B cell (primary cell): ENCODE measurements around the gene LRRC4. TPM values are rescaled to one million over a fixed set of nuclear protein-coding genes. Genes with fewer than 3 reads are reported as not detected.

Experiments used
- ATAC-seq: fragments of 200-7000 bp; cut with Tn5 transposase; one replicate; pipeline ENCODE4 v1.10.0; 2021; ENCODE audit warnings: low read depth, mild to moderate bottlenecking, moderate number of reproducible peaks, moderate library complexity
- CTCF ChIA-PET: fragments of 350-600 bp; sonication (Branson Sonifier 250); formaldehyde crosslinking; loops from one replicate; lab custom pipeline; 2021; ENCODE audit warnings: antibody characterized with exemption, inconsistent platforms; lab: Charles Lee
- POLR2A ChIA-PET: fragments of 350-600 bp; sonication (Branson Sonifier 250); formaldehyde crosslinking; loops from one replicate; lab custom pipeline; 2021; ENCODE audit warnings: antibody characterized with exemption; lab: Charles Lee
- DNase-seq: peaks from one replicate; pipeline ENCODE4 v3.0.0; 2013
- H2AFZ ChIP-seq: 2 replicates; pipeline ENCODE4 v1.6.1; 2012; ENCODE audit warnings: mild to moderate bottlenecking, low read depth, low read length; ENCODE audit not compliant: insufficient read depth, poor library complexity, severe bottlenecking
- H3K27ac ChIP-seq, 2 donors: 1 replicate in 1 of 2; 2 replicates in 1 of 2; pipeline ENCODE4 v1.5.1; 2012 to 2013; ENCODE audit warnings: low read length in 2 of 2, mild to moderate bottlenecking in 2 of 2, moderate library complexity in 1 of 2
- H3K27me3 ChIP-seq, 4 experiments: fragments of 200-600 bp in 1 of 4; sonication (generic) in 1 of 4; replicated peaks in 1 of 4; 1 replicate in 2 of 4; 2 replicates in 2 of 4; pipeline versions ENCODE4 v1.6.1 to v1.7.0; 2013 to 2016; ENCODE audit warnings: low read length in 3 of 4, mild to moderate bottlenecking in 2 of 4, mixed read lengths in 1 of 4, moderate library complexity in 1 of 4; ENCODE audit not compliant: insufficient read depth in 4 of 4, control insufficient read depth in 3 of 4; ENCODE audit errors: control extremely low read depth in 1 of 4
- H3K36me3 ChIP-seq, 2 experiments: replicated peaks in 1 of 2; 1 replicate in 1 of 2; 2 replicates in 1 of 2; pipeline versions ENCODE4 v1.6.1 to v1.7.1; 2013; ENCODE audit warnings: low read length in 1 of 2; ENCODE audit not compliant: insufficient read depth in 2 of 2, control insufficient read depth in 1 of 2; ENCODE audit errors: control extremely low read depth in 1 of 2, extremely low read depth in 1 of 2
- H3K4me1 ChIP-seq, 2 donors: fragments of 200-600 bp in 1 of 2; sonication (generic) in 1 of 2; 1 replicate in 1 of 2; 2 replicates in 1 of 2; pipeline versions ENCODE4 v1.5.1 to v1.6.1; 2013 to 2017; ENCODE audit warnings: low read length in 2 of 2; ENCODE audit not compliant: control insufficient read depth in 2 of 2, insufficient read depth in 2 of 2
- H3K4me2 ChIP-seq: replicated peaks from 2 replicates; pipeline ENCODE3; 2012; ENCODE audit warnings: mild to moderate bottlenecking, low read depth, low read length; ENCODE audit not compliant: poor library complexity, severe bottlenecking
- H3K4me3 ChIP-seq, 5 experiments: fragments of 200-600 bp in 1 of 5; sonication (generic) in 1 of 5; 1 replicate in 3 of 5; 2 replicates in 2 of 5; pipeline versions ENCODE4 v1.5.1 to v1.7.0; 2011 to 2016; ENCODE audit warnings: low read length in 4 of 5, mild to moderate bottlenecking in 4 of 5, low read depth in 2 of 5, control low read depth in 1 of 5, moderate library complexity in 1 of 5; ENCODE audit not compliant: insufficient read depth in 1 of 5; ENCODE audit errors: control extremely low read depth in 1 of 5, extremely low read depth in 1 of 5
- H3K79me2 ChIP-seq: fragments of 200-600 bp; sonication (generic); one replicate; pipeline ENCODE4 v1.6.0; 2016; ENCODE audit warnings: low read length; ENCODE audit not compliant: control insufficient read depth, insufficient read depth
- H3K9ac ChIP-seq: fragments of 200-600 bp; sonication (generic); 2 replicates; pipeline ENCODE4 v1.6.1; 2017; ENCODE audit warnings: mild to moderate bottlenecking, low read length, moderate library complexity
- H3K9me3 ChIP-seq, 3 donors: one replicate each; pipeline versions ENCODE4 v1.6.1 to v1.7.1; 2013; ENCODE audit warnings: low read length in 2 of 3; ENCODE audit not compliant: control insufficient read depth in 2 of 3, insufficient read depth in 1 of 3; ENCODE audit errors: control extremely low read depth in 1 of 3
- H4K20me1 ChIP-seq: 2 replicates; pipeline ENCODE4 v1.6.0; 2012; ENCODE audit warnings: mild to moderate bottlenecking, low read length; ENCODE audit not compliant: insufficient read depth, control insufficient read depth, poor library complexity, severe bottlenecking
- H3K27ac Mint-ChIP-seq: one replicate; pipeline ENCODE4 v1.8.0; 2021; ENCODE audit warnings: mixed read lengths
- H3K27me3 Mint-ChIP-seq: one replicate; pipeline ENCODE4 v1.8.0; 2021; ENCODE audit warnings: mixed read lengths
- H3K4me1 Mint-ChIP-seq: one replicate; pipeline ENCODE4 v1.8.0; 2021; ENCODE audit warnings: mixed read lengths
- H3K4me3 Mint-ChIP-seq: one replicate; pipeline ENCODE4 v1.8.0; 2021; ENCODE audit warnings: mixed read lengths
- H3K9me3 Mint-ChIP-seq: one replicate; pipeline ENCODE4 v1.8.0; 2022; ENCODE audit warnings: mixed read lengths; ENCODE audit not compliant: insufficient read depth
- CTCF ChIP-seq: fragments of 200-600 bp; IDR thresholded peaks from one replicate; pipeline ENCODE4 v1.8.0; 2022; ENCODE audit warnings: antibody characterized with exemption, mild to moderate bottlenecking
- EZH2 ChIP-seq: IDR thresholded peaks from 2 replicates; pipeline ENCODE4 v1.6.1; 2012; ENCODE audit warnings: borderline replicate concordance, low read depth, mild to moderate bottlenecking, moderate library complexity, low read length; ENCODE audit not compliant: insufficient read depth, poor library complexity, severe bottlenecking
- WGBS: methylation state at CpG from one replicate; pipeline ENCODE4 v1.1.5; 2013; ENCODE audit warnings: missing lambda C conversion rate; ENCODE audit not compliant: insufficient coverage; 5-methylcytosine and 5-hydroxymethylcytosine counted together
- intact Hi-C: fragments of 100-400 bp; cut with micrococcal nuclease; formaldehyde crosslinking; loops from one replicate; pipeline ENCODE4 v1.10.0; 2022
- polyA plus RNA-seq: library from polyadenylated mRNA; depleted of rRNA; stranded (reverse); fragments of >200 nt; gene quantifications from 2 replicates; pipeline ENCODE4 v1.2.3, GENCODE V29; 2012
- total RNA-seq, 2 donors: library from RNA; stranded (reverse); fragments of 120-200 nt in 1 of 2; gene quantifications; 1 replicate in 1 of 2; 2 replicates in 1 of 2; pipeline versions ENCODE4 v1.2.3 to v1.2.4, GENCODE V29; 2013 to 2022

Gene LRRC4
- total and polyA plus RNA-seq, 2 donors (not counting 1 experiment from before 2014, with no cell fraction given), result 0.98 to 1.2 TPM

DNA sequence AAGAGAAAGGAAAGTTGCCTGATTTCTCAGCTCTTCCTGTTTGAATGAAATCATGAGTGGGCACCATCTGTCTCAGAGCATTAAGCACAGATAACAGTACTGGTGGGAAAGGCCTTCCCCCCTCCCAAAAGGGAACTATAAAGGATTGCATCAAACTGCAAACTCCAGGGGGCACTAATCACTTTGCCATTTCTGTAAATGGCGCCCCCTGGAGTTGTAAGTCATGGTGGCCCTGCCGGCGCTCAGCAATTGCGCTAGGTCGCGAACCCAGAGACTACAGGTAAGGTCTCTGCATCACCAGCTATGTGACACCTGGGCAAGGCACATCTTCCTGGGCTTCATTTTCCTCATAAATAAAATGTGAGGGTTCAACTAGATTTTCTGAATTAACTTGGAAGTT is 11.1 kb downstream of the LRRC4 start:
- H3K4me2 ChIP-seq, result no peak overlapping the region
- DNase-seq (no peak), ATAC-seq (no peak)
- H4K20me1 ChIP-seq, result peaks cover 12% of the 10 kb centered on the region
- no peak for TF ChIP-seq EZH2
- no peak for TF ChIP-seq CTCF
- Mint-ChIP-seq H3K27ac (no peak overlapping the region), H3K9me3 (no peaks in the 10 kb centered on the region), H3K27me3 (no peaks in the 10 kb centered on the region), H3K4me3 (no peak overlapping the region), H3K4me1 (no peaks in the 10 kb centered on the region)
- H3K4me1 ChIP-seq, result no peaks in the 10 kb centered on the region
- WGBS, result 97% methylated on average over 6 of the region's 6 CpGs
- ChIA-PET POLR2A (no interaction called here), CTCF (interaction anchor here (0.8 kb wide), 1 partner anchor 312 kb away, joined by 4 read pairs; no protein-coding TSS in a partner anchor)
- H3K4me3 ChIP-seq, result no peak overlapping the region
- H3K27me3 ChIP-seq, result no peaks in the 10 kb centered on the region
- H3K9ac ChIP-seq, result no peak overlapping the region
- peaks cover 6 to 40% of the 10 kb centered on the region in 2 experiments for H3K36me3 ChIP-seq
- no peak overlapping the region for H2AFZ ChIP-seq
- H3K79me2 ChIP-seq, result peaks cover 3% of the 10 kb centered on the region
- no peaks in the 10 kb centered on the region for H3K9me3 ChIP-seq
- no peak overlapping the region for H3K27ac ChIP-seq
- intact Hi-C loops, result no loop called here

GRCh38 chr7:128019288-128019687 is 11.9 kb downstream of the LRRC4 start:
- H2AFZ ChIP-seq, result no peak overlapping the region

More at GRCh38 chr7:128019288-128019687, 11.9 kb downstream of the LRRC4 start:
- H3K79me2 ChIP-seq, result peaks cover 7% of the 10 kb centered on the region
- DNase-seq (no peak), ATAC-seq (no peak)
- H3K27ac ChIP-seq, result no peak overlapping the region
- POLR2A ChIA-PET, result no interaction called here
- Mint-ChIP-seq H3K27ac (no peak overlapping the region), H3K4me3 (no peak overlapping the region), H3K27me3 (no peaks in the 10 kb centered on the region), H3K4me1 (no peaks in the 10 kb centered on the region), H3K9me3 (no peaks in the 10 kb centered on the region)
- CTCF ChIA-PET, result interaction anchor here (0.8 to 1.6 kb wide), 2 partner anchors 12 to 311 kb away, joined by 3 to 4 read pairs; no protein-coding TSS in a partner anchor
- no peaks in the 10 kb centered on the region for H3K27me3 ChIP-seq
- H3K9me3 ChIP-seq, result no peaks in the 10 kb centered on the region
- no peak overlapping the region for H3K4me2 ChIP-seq
- H3K36me3 ChIP-seq, result peaks cover 6 to 40% of the 10 kb centered on the region in 2 experiments
- H3K4me1 ChIP-seq, result no peaks in the 10 kb centered on the region
- no CpG with 5 or more reads among the region's 3 CpGs for WGBS
- TF ChIP-seq EZH2 (no peak), CTCF (no peak)
- H3K4me3 ChIP-seq, result no peak overlapping the region
- intact Hi-C loops, result no loop called here
- H4K20me1 ChIP-seq, result peaks cover 20% of the 10 kb centered on the region
- no peak overlapping the region for H3K9ac ChIP-seq
